Left cardiac atrium (tissue), 4 donors: ENCODE results near the gene CFAP57. TPM values are rescaled to one million over a fixed set of nuclear protein-coding genes. Genes with fewer than 3 reads are reported as not detected.
A peak's percentile ranks its signal among the peaks of the same experiment; 100 is the strongest.

Experiments
- ATAC-seq, 2 donors: fragments of 200-7000 bp; cut with Tn5 transposase; one replicate each; pipeline ENCODE4 v1.9.1; 2020; ENCODE audit warnings: mild to moderate bottlenecking in 2 of 2, moderate library complexity in 2 of 2
- DNase-seq: peaks from one replicate; pipeline ENCODE4 v3.0.0-alpha.2; 2020
- intact Hi-C, 2 donors: fragments of 100-400 bp; cut with DNase I; formaldehyde crosslinking; loops; one replicate each; pipeline versions ENCODE4 v1.14.1 to v1.15.1; 2022 to 2023
- total RNA-seq, 2 donors: library from RNA; stranded (reverse); fragmentation: NEBNext Ultra II Directional; extraction: Animal tissue kit (Norgen Biotek cat#: 25700); gene quantifications; one replicate each; pipeline ENCODE4 v1.2.1, GENCODE V29; 2021
- donor health status: DM: no; HTN: yes; CAD: no.
- donor health status: DM: no; HTN: yes; CAD: no; lungs with severe emphysema.
- donor health status: DM: yes; HTN: yes; CAD: no.
- donor health status: Dilated cardiomyopathy.

CFAP57 gene
- total RNA-seq, 2 donors from 2014 or later = 0.13 TPM; not detected in 1

DNA sequence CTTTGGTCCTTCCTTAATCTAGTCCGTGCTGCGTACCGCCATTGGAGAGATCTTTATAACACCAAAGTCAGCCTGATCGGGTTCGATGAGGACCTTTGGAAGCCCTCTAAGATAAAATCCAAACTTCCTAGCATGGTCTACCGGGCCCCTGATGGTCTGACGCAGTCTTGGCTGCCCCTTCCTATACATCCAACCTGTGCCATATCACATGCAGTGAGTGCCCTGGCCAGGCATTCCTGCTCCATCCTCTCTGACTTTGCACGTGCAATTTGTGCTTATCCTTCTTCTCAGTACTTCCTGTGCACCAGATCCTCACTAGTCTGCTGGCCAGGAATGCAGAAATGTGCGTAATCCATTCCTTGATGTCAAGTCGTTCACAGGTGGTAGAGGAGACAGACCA is 45.6 kb downstream of the CFAP57 start:
- no peak for DNase-seq
- ATAC-seq = no peak
- intact Hi-C loops = no loop called here

DNA sequence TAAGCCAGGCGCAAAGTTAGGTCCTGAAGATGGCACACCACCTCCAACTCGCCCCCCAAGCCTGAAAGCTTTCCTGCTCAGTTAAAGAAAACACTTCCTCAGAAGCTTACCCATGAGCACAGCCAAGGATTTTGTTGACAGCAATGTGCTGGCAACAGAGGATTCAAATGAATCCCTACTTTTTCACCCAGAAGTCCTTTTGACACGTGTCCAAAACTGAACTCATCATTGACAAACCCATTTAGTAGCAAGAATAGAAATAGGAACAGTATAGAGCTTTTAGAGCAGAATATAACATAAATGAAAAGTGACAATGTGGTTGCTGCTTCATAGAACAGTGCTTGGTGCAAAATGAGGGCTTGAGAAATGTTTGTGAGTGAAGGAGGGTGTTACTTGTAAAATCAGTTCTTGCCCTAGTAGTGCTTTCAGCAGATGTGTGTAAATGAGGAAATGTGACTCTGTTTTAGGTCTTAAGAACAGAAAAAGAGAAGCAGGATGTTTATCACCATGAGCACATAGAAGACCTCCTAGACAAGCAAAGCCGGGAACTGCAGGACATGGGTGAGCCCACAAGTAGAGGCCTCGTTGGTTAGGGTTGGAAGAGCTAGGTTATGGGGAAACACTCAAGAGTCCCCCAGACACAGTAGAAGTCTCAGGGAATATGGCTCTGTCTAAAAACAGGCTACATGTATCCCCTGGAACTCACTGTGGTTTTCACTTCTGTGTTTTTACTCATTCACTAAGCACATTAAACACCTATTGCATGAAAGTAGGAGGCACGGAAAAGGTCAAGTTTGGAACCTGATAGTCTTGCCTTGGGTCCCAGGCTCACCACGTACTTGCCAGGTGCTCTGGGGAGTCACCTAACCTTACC is 49.0 kb downstream of the CFAP57 start:
- no peak for ATAC-seq
- intact Hi-C loops = loop anchor here (10.0 kb wide), 2 partner anchors 194 to 714 kb away; partner anchors contain the start of gene ARTN (in 1 of the 2)
- no peak for DNase-seq

DNA sequence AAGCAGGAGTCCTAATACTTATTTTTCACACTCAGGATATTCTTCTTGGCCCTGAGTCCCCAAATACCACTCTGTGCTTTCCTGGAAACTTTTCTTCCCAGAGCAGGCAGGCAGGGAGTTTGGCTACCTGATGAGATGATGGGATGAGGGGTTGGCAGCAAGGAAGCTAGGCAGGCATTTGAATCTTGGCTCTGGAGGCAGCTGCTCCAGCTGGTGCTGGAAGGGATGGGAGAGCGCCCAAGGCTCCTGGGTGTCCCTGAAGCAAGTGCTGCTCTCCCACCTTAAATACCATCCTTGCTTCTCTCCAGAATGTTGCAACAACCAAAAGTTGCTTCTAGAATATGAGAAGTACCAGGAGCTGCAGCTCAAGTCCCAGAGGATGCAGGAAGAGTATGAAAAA is 49.7 kb downstream of the CFAP57 start:
- no peak for ATAC-seq
- intact Hi-C loops = loop anchor here (10.0 kb wide), 2 partner anchors 193 to 713 kb away; partner anchors contain the start of gene ARTN (in 1 of the 2)

DNA sequence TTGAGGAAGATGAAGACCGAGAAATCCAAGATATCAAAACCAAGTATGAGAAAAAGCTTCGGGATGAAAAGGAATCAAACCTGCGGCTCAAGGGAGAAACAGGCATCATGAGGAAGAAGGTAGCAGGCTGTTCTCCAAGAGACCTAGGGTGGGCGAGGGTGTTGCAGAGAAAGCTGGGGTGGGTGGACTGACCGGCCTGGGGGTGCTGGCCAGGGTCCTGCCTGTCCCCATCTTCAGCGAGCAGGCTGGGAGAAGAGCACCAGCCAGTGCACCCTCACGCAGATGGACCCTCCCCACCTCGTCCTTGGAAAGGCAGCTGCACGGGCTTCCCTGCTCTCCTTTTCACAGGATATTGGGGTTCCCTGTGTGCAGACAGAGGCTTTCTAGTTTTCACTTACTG is 50.7 kb downstream of the CFAP57 start:
- intact Hi-C loops = loop anchor here (10.0 kb wide), 2 partner anchors 192 to 712 kb away; partner anchors contain the start of gene ARTN (in 1 of the 2)
- ATAC-seq (no peak), DNase-seq (no peak)

More for the DNA sequence above, 49.7 kb downstream of the CFAP57 start:
- no peak for DNase-seq

DNA sequence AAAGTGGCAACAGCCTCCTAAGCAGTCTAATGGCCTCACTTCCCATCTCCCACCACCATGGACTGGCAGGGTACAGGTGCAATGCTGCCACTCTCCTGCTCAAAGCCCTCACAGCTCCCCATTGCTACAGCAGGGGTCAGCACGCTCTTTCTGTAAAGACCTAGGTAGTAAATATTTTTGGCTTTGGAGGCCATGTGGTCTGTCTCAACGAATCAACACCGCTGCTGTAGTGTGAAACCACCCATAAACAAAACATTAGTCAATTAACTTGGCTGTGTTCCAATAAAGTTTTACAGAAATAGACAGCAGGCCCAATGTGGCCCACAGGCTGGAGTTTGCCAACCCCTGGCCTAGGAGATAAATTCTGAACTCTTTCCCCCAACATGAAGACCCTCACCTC is 53.0 kb downstream of the CFAP57 start:
- ATAC-seq (no peak), DNase-seq (no peak)
- intact Hi-C loops = loop anchor here (5.0 to 10.0 kb wide), 3 partner anchors 190 to 710 kb away; partner anchors contain the start of gene ARTN (in 1 of the 2)

DNA sequence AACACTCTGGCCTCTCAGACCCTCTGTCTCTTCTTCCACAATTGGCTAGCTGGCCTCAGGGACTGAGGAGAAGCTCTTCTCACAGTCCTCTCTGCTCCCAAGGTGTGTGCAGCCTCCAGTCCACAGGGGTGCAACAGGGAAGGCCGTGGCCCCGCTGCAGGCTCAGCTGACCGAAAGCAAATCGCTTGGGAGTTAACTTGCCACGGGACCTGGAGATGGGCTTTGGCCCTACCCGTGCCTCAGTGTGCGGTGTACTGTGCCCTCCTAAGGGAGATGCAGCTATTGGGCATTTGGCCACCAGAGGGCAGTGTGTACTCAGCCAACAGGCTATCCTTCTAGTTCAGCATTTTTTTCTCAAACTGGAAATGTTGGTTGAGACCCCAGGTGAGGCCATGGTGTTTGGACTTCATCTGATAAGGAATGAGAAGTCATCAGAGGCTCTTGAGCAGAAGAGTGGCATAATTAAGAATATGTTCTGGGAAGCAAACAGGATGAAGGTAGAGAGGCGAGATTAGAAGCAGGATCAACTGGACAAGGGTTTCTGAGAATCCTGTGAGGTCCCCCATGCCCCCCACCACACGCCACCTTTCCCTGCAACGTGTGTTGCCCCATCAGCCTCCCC is 55.1 kb downstream of the CFAP57 start:
- ATAC-seq (peak; percentile 73 to 84), DNase-seq (peak; percentile 85)
- intact Hi-C loops = loop anchor here (5.0 to 10.0 kb wide), 3 partner anchors 188 to 708 kb away; partner anchors contain the start of gene ARTN (in 1 of the 2)

DNA sequence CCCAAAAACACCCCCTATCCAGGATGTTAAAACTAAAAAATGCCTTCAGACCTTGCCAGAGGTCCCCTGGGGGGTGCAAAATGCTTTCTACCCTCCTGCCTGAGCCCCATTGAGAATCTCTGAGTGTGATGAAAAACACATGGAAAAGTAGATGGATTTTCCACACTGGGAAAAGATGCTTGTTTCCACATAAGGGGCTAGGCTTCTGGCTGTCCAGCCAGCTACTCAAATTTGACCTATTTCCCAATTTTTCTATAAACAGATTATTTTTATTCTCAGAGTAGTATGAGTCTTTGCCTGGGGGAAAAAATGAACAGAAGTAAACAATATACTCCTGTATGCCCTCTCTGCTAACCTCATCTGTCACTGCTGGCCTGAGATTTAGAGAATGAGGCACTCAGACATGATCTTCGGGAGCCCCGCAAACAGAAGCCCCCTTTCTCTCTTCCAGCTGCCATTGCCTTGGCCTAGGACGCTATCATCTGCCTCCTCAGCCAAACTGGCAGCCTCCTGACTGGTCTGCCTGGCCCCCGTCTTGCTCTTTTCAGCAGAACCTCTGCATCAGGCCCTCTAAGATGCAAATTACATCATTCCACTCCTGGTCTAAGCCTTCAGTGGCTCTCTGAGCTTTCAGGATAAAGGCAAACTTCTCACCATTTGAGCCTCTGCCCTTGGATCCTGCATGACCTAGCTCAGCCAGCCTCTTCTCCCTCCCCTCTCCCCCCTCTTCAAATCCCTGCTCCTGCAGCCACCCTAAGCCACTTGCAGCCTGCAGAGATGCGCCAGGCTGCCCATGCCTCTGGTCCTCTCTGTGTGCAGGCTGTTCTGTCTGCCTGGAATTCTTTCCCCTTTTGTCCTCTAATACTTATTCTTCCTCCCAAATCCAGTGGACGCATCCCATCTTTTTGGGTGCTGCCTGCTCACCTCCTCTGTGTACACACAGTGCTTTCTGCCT is 58.0 kb downstream of the CFAP57 start:
- ATAC-seq = peak in 1 of 2 donors; percentile 13
- no peak for DNase-seq
- intact Hi-C loops = loop anchor here (5.0 to 10.0 kb wide), 5 partner anchors 155 to 705 kb away; partner anchors contain the start of genes ARTN (in 1 of the 2), MED8 (in 1 of the 2) and SZT2 (in 1 of the 2)

DNA sequence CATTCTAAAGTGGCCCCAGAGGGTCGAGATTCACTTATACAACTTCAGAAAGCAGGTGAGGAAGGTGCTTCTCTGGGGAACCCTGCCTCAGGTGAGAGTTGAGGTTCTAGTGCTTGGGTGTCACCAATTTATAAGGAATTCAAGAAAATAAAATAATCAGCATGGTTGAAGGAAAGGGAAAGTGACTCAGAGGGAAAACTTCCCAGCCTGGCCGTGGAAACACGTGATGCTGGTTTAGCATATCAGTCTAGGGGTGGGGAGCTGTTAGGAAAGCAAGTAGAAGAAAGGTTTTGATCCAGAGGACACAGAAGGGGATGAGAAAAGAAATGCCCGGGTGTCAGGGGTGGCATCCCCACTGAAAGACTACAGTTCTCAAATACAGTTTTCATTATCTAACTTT is 59.9 kb downstream of the CFAP57 start:
- peak; percentile 24 to 47 for ATAC-seq
- intact Hi-C loops = loop anchor here (5.0 to 10.0 kb wide), 2 partner anchors 153 to 185 kb away; partner anchors contain the start of genes MED8 (in 1 of the 2) and SZT2 (in 1 of the 2)
- DNase-seq = peak; percentile 39

DNA sequence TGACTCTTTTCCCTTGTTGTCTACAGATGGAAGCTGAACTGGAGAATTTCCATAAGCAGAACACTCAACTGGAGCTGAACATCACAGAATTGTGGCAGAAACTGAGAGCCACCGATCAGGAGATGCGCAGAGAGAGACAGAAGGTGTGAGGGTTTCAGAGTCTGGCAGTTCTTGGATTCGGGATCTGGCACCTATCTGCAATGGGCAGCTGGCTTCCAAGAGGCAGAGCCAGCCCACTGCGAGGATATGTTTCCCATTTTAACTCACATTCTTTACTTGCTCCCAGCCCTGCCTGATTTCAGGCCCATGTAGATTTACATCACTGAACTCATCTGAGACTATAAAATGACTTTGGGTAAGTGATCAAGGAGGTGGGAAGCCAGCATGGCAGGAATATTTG is 60.4 kb downstream of the CFAP57 start:
- intact Hi-C loops = loop anchor here (5.0 to 10.0 kb wide), 2 partner anchors 152 to 185 kb away; partner anchors contain the start of genes MED8 (in 1 of the 2) and SZT2 (in 1 of the 2)
- peak in 1 of 2 donors; percentile 27 for ATAC-seq
- DNase-seq = no peak

DNA sequence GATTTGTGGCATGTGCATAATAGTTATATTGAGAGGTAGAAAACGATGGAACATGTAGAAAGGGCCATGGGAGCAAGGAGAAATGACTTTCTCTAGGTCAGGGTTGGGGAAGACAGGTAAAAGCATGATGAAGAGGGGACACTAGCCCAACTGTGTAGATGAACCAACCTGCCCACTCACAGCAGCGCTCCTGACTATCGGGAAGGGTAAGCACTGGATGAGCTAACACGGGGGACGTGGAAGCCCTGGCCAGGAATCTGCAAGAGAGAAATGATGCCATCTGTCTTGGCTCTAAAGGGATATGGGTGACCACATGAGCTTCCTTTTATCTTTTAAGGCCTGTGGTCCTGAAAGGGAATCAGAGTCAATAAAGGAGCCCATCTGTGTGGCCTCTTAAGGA is 61.5 kb downstream of the CFAP57 start:
- ATAC-seq = no peak
- no peak for DNase-seq
- intact Hi-C loops = loop anchor here (5.0 to 10.0 kb wide), 2 partner anchors 151 to 184 kb away; partner anchors contain the start of genes MED8 (in 1 of the 2) and SZT2 (in 1 of the 2)

DNA sequence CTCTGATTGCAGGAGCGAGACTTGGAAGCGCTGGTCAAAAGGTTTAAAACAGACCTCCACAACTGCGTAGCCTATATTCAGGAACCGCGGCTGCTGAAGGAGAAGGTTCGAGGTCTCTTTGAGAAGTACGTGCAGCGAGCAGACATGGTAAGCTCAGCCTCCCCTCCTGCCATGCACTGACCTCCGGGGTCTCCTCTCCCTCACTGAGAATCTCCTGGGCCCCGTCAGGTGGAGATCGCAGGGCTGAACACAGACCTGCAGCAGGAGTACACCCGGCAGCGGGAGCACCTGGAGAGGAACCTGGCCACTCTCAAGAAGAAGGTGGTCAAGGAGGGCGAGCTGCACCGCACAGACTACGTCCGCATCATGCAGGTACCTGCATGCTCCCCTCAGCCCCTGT is 62.1 kb downstream of the CFAP57 start:
- DNase-seq (no peak), ATAC-seq (no peak)
- intact Hi-C loops = loop anchor here (5.0 to 10.0 kb wide), 2 partner anchors 151 to 183 kb away; partner anchors contain the start of genes MED8 (in 1 of the 2) and SZT2 (in 1 of the 2)

DNA sequence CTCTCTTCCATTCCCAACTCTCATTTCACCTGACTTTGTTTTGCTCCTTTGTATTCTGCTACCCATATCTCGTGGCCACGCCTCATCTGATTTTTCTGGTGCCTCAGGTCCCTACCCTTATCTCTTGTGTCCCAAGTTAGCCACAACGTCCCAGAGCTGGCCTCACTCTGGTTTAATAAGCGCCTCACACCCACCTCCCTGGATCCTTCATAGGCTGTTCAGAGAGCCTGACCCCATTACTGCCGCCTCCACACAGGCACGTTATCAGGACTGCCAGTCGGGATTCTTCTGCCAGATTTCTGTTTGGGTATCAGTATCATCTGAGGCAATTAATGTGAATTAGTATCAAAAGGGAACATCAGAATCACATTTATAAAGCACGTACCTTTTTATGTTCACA is 62.9 kb downstream of the CFAP57 start:
- no peak for ATAC-seq
- intact Hi-C loops = loop anchor here (5.0 to 10.0 kb wide), 2 partner anchors 67 to 150 kb away; partner anchors contain the start of genes MED8 (in 1 of the 2), SZT2 (in 1 of the 2) and TIE1 (in 1 of the 2)

DNA sequence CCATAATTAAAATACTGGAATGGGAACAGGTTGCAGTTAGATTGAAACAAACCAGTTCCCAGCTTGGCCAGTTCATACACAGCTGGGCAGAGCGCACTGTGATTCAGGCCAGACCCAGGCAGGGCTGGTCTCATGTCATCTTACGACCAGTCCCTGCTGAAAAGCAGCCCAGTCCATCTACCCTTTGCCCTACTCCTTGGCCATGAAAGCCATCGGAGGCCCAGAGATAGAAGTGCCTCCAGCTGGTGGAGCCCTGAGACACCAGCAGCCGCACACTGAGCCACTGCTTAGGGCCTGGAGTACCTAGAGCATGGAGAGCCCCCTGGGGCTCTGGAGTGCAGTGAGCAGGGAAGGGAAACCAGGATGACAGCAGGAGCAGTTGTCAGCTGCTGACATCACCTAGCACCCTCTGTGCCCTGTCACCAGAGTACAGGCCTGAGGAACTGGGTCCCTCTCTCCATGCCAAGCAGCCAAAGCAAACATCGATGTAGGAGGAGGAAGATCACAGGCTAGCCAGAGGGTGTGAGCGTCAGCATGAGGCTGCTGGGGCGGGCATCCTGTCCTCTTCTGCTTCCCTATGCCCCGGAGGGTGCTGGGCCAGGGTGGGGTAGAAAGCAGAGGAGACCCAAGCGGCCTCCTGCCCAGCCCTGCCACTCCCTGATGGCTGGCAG is 63.5 kb downstream of the CFAP57 start:
- intact Hi-C loops = loop anchor here (5.0 to 10.0 kb wide), 2 partner anchors 67 to 149 kb away; partner anchors contain the start of genes MED8 (in 1 of the 2), SZT2 (in 1 of the 2) and TIE1 (in 1 of the 2)
- DNase-seq (peak; percentile 39), ATAC-seq (peak; percentile 46 to 63)

More for the DNA sequence above, 62.9 kb downstream of the CFAP57 start:
- no peak for DNase-seq

DNA sequence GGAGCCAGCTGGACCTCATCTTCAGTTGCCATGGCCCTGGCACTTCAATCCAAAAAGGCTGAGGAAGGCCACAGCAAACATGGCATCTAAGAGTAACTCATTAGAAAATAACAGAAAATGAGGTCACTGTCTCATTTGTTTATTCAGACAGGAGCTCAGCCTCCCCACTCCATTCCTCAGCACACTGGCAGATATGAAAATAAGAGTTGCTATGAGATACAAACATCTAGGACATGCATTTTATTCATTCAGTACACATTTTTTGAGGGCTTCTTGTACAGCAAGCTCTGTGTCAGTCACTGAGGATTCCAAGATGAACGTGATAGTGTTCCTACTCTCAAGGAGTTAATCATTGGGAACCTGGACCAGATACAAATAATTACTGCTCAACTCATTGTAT is 65.0 kb downstream of the CFAP57 start:
- ATAC-seq (no peak), DNase-seq (no peak)
- intact Hi-C loops = loop anchor here (5.0 to 10.0 kb wide), 2 partner anchors 65 to 148 kb away; partner anchors contain the start of genes MED8 (in 1 of the 2), SZT2 (in 1 of the 2) and TIE1 (in 1 of the 2)

DNA sequence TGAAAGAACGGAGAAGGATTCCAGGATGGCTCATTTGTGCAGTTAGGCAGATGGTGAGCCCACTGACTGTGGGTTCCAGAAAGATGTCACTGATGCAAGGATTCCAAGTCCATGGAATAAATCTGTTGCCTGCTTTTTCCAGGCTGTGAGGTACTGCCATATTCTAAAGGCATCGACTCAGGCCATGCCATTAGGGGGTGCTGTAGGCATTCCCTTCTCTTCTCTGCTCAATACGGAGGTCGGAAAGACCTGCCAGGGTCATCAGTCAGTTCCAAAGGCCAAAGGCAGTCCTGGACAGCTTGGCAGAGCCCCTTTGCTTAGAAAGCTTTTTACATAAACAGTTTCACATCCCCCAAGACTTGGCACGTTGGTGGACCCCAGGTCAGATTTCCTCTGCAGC is 66.0 kb downstream of the CFAP57 start:
- DNase-seq = peak; percentile 78
- peak; percentile 81 to 84 for ATAC-seq
- intact Hi-C loops = loop anchor here (2.0 to 10.0 kb wide), 3 partner anchors 64 to 147 kb away; partner anchors contain the start of genes MED8 (in 1 of the 2), SZT2 (in 1 of the 2) and TIE1 (in 1 of the 2)

DNA sequence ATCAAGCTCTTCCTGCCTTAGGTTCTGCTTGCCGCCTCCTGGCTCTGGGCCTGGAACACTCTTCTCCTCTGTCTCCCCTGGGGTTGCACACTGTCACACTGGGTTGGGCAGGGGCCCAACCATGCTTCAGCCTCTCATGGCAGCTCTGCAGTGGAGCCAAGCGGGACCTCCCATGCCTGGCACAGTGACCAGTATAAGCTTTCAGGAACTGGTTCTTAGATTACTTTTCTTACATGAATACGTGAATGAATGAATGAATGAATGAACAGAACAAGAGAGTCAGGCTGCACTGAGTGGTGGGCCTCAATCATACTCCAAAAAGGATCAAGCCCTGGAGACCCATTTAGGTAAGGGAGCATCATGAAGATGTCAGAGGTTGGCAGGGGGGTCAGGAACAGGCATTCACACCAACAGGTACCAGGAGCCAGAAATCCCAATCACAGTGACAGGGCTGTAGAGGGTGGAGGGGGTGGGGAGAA is 66.9 kb downstream of the CFAP57 start:
- DNase-seq (peak; percentile 62), ATAC-seq (peak; percentile 73 to 82)
- intact Hi-C loops = loop anchor here (2.0 to 10.0 kb wide), 3 partner anchors 63 to 146 kb away; partner anchors contain the start of genes MED8 (in 1 of the 2), SZT2 (in 1 of the 2) and TIE1 (in 1 of the 2)

DNA sequence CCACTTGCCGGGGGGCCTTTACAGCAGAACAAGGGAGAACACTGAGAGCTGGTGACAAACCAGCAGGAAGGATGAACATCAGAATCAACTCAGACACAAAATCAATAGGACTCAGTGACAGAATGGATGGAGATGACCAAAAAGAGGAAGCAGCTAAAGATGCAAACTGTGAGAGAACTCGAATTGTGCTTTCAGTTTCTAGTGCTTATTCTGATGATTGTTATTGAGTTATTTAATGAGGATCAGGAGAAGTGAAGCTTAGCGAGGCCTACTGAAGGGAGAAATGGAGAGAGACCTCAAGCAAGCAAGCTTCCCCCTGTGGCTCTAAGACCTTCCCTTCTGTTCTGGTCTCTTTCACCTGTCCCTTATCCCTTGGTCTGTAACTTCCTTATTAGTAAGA is 67.4 kb downstream of the CFAP57 start:
- intact Hi-C loops = loop anchor here (2.0 to 10.0 kb wide), 3 partner anchors 63 to 145 kb away; partner anchors contain the start of genes MED8 (in 1 of the 2), SZT2 (in 1 of the 2) and TIE1 (in 1 of the 2)
- ATAC-seq (no peak), DNase-seq (no peak)
